Epithelial cell of proximal tubule (primary cell): Measurements from ENCODE around the gene ADAMTS19. TPM values are rescaled to one million over a fixed set of nuclear protein-coding genes. Genes with fewer than 3 reads are reported as not detected.

Experiments used
- DNase-seq: peaks from one replicate; pipeline ENCODE4 v3.0.0-alpha.2; 2011; ENCODE audit warnings: low read depth
- H3K4me3 ChIP-seq: 2 replicates; pipeline ENCODE4 v1.5.1; 2011; ENCODE audit warnings: low read depth, mild to moderate bottlenecking, low read length
- CTCF ChIP-seq: conservative IDR thresholded peaks from 2 replicates; pipeline ENCODE4 v1.5.1; 2012; ENCODE audit warnings: low read depth, mild to moderate bottlenecking, low read length
- total RNA-seq: library from RNA; depleted of rRNA; stranded (reverse); fragments of >200 nt; gene quantifications from 2 replicates; pipeline ENCODE4 v1.2.3, GENCODE V29; 2015

Gene ADAMTS19
- total RNA-seq, 1 donor from 2014 or later: 0.12 TPM

GRCh38 chr5:129465776-129466344, 5.8 kb downstream of the ADAMTS19 start:
- no peak overlapping the region for H3K4me3 ChIP-seq
- TF ChIP-seq CTCF: no peak
- no peak for DNase-seq

DNA sequence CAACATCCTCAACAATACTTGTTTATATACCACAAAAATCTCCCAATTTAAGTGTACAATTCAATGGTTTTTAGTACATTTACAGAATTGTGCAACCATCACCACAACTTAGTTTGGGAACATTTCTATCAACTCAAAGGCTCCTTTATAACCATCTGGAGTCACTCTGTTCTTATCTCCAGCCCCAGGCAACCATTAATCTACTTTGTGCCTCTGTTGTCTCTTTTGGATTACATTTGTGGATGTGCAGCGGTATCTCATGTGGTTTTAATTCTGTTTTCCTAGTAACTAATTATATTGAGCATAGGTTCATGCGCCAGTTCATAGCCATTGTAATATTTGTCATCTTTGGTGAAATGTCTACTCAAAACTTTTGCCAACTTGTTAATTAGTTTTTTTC, 14.4 kb downstream of the ADAMTS19 start:
- H3K4me3 ChIP-seq: no peak overlapping the region
- TF ChIP-seq CTCF: no peak
- DNase-seq: no peak

- no peak for TF ChIP-seq CTCF
- DNase-seq: no peak
Measured at GRCh38 chr5:129476751-129477150, 16.7 kb downstream of the ADAMTS19 start.

DNA sequence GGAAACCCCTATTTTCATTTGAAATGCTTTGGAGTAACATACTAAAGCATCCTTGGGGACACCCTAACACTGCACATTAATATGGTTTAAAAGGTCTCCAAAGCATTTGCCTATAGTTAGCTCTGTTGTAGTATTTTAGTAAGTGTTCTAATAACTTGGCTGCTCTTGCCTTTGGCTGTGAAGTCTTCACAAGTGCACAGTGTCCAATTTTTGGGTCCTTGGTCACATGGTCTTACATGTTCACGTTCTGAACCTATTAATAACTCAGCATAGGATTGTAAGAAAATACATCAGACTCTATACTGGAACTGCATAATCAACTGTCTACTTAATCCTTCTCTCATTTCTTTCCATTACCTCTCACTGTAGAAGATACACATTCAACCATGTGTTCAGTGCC, 17.4 kb downstream of the ADAMTS19 start:
- DNase-seq: no peak
- H3K4me3 ChIP-seq: no peak overlapping the region
- no peak for TF ChIP-seq CTCF

More at GRCh38 chr5:129476751-129477150, 16.7 kb downstream of the ADAMTS19 start:
- no peak overlapping the region for H3K4me3 ChIP-seq

GRCh38 chr5:129481161-129481560, 21.1 kb downstream of the ADAMTS19 start:
- no peak overlapping the region for H3K4me3 ChIP-seq
- TF ChIP-seq CTCF: no peak
- DNase-seq: no peak

GRCh38 chr5:129496421-129496820, 36.3 kb downstream of the ADAMTS19 start:
- TF ChIP-seq CTCF: no peak
- DNase-seq: no peak
- H3K4me3 ChIP-seq: no peak overlapping the region

DNA sequence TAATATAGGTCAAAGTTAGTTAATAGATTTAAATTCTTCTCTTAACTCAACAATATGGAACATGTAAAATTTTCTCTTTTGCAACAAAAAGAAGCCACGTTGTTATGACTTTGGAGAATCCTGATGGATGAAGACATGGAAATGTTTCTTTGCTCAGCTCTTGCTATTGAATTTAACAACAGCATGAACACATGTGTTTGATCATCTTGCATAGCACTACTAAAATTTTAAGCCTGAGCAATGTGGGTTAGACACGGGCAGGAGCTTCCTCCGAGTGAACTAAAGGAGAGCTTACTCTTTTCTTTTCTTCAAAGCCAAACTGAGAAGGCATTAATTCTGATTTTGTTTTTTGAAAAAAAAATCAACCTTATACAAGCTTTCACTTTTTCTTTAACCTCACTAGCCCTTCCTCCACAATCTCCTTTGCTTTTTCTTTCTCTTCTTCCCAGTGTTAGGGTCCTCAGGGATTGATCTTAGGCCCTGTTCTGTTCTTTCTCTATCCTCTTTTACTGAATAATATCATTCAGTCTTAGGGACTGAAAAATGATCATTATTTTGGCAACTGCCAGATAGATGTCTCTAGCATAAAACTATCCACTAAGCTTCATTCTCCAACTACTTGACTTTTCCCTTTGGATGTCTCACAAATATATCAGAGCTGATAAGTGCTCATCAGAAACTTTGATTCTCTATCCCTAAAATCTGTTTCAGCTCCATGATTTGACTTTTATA, 36.9 kb downstream of the ADAMTS19 start:
- TF ChIP-seq CTCF: no peak

More for the DNA sequence above, 36.9 kb downstream of the ADAMTS19 start:
- no peak overlapping the region for H3K4me3 ChIP-seq
- DNase-seq: no peak
